CD4-positive, alpha-beta T cell (primary cell): ENCODE results near the gene KMT2C. TPM values are rescaled to one million over a fixed set of nuclear protein-coding genes. Genes with fewer than 3 reads are reported as not detected.

Experiments
- ATAC-seq: fragments of 200-7000 bp; cut with Tn5 transposase; one replicate; pipeline ENCODE4 v1.10.0; 2022; ENCODE audit warnings: mild to moderate bottlenecking; ENCODE audit not compliant: poor library complexity
- CTCF ChIA-PET: fragments of 350-600 bp; sonication (Branson Sonifier 250); formaldehyde crosslinking; loops from one replicate; lab custom pipeline; 2021; ENCODE audit warnings: antibody characterized with exemption, inconsistent platforms; lab: Charles Lee
- POLR2A ChIA-PET: fragments of 350-600 bp; sonication (Branson Sonifier 250); formaldehyde crosslinking; loops from one replicate; lab custom pipeline; 2021; ENCODE audit warnings: antibody characterized with exemption, inconsistent platforms; lab: Charles Lee
- DNase-seq, 14 experiments: peaks; one replicate each; pipeline ENCODE4 v3.0.0-alpha.2; 2013 to 2020; ENCODE audit warnings: mixed read lengths in 2 of 14
- H3K27ac ChIP-seq, 2 donors: one replicate each; pipeline versions ENCODE4 v1.5.1 to v1.7.0; 2013; ENCODE audit warnings: low read length in 2 of 2, low read depth in 1 of 2, mild to moderate bottlenecking in 1 of 2
- H3K27me3 ChIP-seq, 2 experiments: 1 replicate in 1 of 2; 2 replicates in 1 of 2; pipeline versions ENCODE4 v1.6.1 to v1.7.0; 2013; ENCODE audit warnings: low read length in 2 of 2, control low read depth in 1 of 2, mild to moderate bottlenecking in 1 of 2, moderate library complexity in 1 of 2; ENCODE audit not compliant: insufficient read depth in 2 of 2, control insufficient read depth in 1 of 2
- H3K36me3 ChIP-seq: one replicate; pipeline ENCODE4 v1.6.1; 2013; ENCODE audit warnings: low read length, control low read depth; ENCODE audit not compliant: insufficient read depth
- H3K4me1 ChIP-seq: one replicate; pipeline ENCODE4 v1.6.1; 2013; ENCODE audit warnings: low read length, control low read depth; ENCODE audit not compliant: insufficient read depth
- H3K4me3 ChIP-seq: one replicate; pipeline ENCODE4 v1.5.1; 2013; ENCODE audit warnings: mild to moderate bottlenecking, low read length, moderate library complexity
- H3K9me3 ChIP-seq, 2 experiments: 1 replicate in 1 of 2; 2 replicates in 1 of 2; pipeline versions ENCODE4 v1.6.1 to v1.7.0; 2013; ENCODE audit warnings: low read length in 2 of 2, mild to moderate bottlenecking in 2 of 2, control low read depth in 1 of 2, moderate library complexity in 1 of 2; ENCODE audit not compliant: control insufficient read depth in 1 of 2, insufficient read depth in 1 of 2
- H3K27ac Mint-ChIP-seq: one replicate; pipeline ENCODE4 v1.8.0; 2020; ENCODE audit warnings: mixed read lengths
- H3K27me3 Mint-ChIP-seq: one replicate; pipeline ENCODE4 v1.8.0; 2021; ENCODE audit warnings: mixed read lengths
- H3K36me3 Mint-ChIP-seq: one replicate; pipeline ENCODE4 v1.8.0; 2021; ENCODE audit warnings: low read depth, mixed read lengths
- H3K4me1 Mint-ChIP-seq: one replicate; pipeline ENCODE4 v1.8.0; 2021; ENCODE audit warnings: low read depth, mixed read lengths
- H3K4me3 Mint-ChIP-seq: one replicate; pipeline ENCODE4 v1.8.0; 2020; ENCODE audit warnings: mild to moderate bottlenecking, mixed read lengths
- H3K9me3 Mint-ChIP-seq: one replicate; pipeline ENCODE4 v1.8.0; 2020; ENCODE audit warnings: mixed read lengths
- intact Hi-C, 2 experiments: fragments of 100-400 bp; cut with DNase I in 1 of 2; cut with micrococcal nuclease in 1 of 2; formaldehyde crosslinking; loops; one replicate each; pipeline versions ENCODE4 v1.15.1 to v1.9.0; 2023 to 2025; cut with DNase I, micrococcal nuclease
- total RNA-seq, 174 experiments: library from RNA in 2 of 174; stranded (reverse) in 2 of 174; gene quantifications; one replicate each; pipeline ENCODE4 v1.2.3 and lab custom pipeline; 2021 to 2026
- TF ChIP-seq, protein P1 (sequence below): fragments of 200-600 bp; IDR thresholded peaks from one replicate; pipeline ENCODE4 v1.8.0; 2022; ENCODE audit warnings: antibody characterized with exemption, mild to moderate bottlenecking

The KMT2C gene
- total RNA-seq, 2 experiments from 2014 or later = 113 to 118 TPM

DNA sequence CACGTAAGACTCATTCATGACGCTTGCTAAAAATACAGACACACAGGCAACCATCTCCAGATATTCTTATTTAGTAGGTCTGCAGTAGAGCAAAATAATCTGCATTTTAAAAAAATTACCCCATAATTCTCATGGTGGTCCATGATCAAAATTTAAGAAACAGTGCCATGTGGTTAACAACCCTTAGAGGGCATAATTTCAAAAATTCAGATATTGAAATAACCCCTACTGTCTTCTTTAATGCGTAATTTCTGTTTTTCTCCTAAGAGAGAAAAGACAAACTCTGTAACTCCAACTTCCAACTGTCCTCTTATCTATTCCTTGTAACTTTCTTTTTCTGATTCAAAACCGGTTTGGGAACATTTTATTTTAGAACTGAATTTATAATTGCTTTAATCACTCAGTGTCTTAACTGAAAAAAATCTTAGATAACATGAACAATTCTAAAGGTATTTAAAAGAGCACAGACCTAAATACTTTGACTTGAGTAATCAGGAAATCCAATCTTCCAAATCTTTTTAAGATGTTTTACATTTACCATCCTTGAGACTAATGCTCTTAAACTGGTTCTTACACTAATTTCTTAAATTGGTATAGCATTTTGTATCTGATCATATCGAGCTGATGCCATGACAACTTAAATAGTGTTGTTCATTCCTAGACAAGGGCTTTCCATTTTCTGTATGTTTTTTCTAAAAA, 262.3 kb downstream of the KMT2C start:
- no peak overlapping the region for H3K4me3 Mint-ChIP-seq
- Histone ChIP-seq H3K36me3 (peaks cover 65% of the 10 kb centered on the region), H3K27ac (no peak overlapping the region), H3K9me3 (no peaks in the 10 kb centered on the region), H3K27me3 (no peaks in the 10 kb centered on the region), H3K4me1 (no peaks in the 10 kb centered on the region), H3K4me3 (no peak overlapping the region)
- H3K27ac Mint-ChIP-seq = no peak overlapping the region
- intact Hi-C loops = no loop called here
- POLR2A ChIA-PET = no interaction called here
- H3K9me3 Mint-ChIP-seq = no peaks in the 10 kb centered on the region
- H3K4me1 Mint-ChIP-seq = no peaks in the 10 kb centered on the region
- DNase-seq (no peak), ATAC-seq (no peak)
- CTCF ChIA-PET = no interaction called here
- H3K27me3 Mint-ChIP-seq = no peaks in the 10 kb centered on the region
- peaks cover 81% of the 10 kb centered on the region for H3K36me3 Mint-ChIP-seq
- TF ChIP-seq, protein P1, sequence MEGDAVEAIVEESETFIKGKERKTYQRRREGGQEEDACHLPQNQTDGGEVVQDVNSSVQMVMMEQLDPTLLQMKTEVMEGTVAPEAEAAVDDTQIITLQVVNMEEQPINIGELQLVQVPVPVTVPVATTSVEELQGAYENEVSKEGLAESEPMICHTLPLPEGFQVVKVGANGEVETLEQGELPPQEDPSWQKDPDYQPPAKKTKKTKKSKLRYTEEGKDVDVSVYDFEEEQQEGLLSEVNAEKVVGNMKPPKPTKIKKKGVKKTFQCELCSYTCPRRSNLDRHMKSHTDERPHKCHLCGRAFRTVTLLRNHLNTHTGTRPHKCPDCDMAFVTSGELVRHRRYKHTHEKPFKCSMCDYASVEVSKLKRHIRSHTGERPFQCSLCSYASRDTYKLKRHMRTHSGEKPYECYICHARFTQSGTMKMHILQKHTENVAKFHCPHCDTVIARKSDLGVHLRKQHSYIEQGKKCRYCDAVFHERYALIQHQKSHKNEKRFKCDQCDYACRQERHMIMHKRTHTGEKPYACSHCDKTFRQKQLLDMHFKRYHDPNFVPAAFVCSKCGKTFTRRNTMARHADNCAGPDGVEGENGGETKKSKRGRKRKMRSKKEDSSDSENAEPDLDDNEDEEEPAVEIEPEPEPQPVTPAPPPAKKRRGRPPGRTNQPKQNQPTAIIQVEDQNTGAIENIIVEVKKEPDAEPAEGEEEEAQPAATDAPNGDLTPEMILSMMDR = no peak

- Mint-ChIP-seq H3K9me3 (no peaks in the 10 kb centered on the region), H3K36me3 (peaks cover 87% of the 10 kb centered on the region), H3K4me1 (peaks cover 12% of the 10 kb centered on the region), H3K27ac (peak overlapping the region; percentile 51), H3K4me3 (no peak overlapping the region), H3K27me3 (no peaks in the 10 kb centered on the region)
- intact Hi-C loops = no loop called here
- TF ChIP-seq, protein P1 = no peak
- CTCF ChIA-PET = no interaction called here
- no peaks in the 10 kb centered on the region for H3K4me1 ChIP-seq
- H3K9me3 ChIP-seq = no peaks in the 10 kb centered on the region
- no peak for ATAC-seq
- peaks cover 72% of the 10 kb centered on the region for H3K36me3 ChIP-seq
- DNase-seq = no peak
- H3K27ac ChIP-seq = no peak overlapping the region
- H3K4me3 ChIP-seq = no peak overlapping the region
- no peaks in the 10 kb centered on the region for H3K27me3 ChIP-seq
- POLR2A ChIA-PET = no interaction called here
Measured at GRCh38 chr7:152162287-152162686, 273.5 kb downstream of the KMT2C start.

GRCh38 chr7:152161171-152161570, 274.6 kb downstream of the KMT2C start:
- Mint-ChIP-seq H3K4me3 (no peak overlapping the region), H3K27ac (no peak overlapping the region), H3K36me3 (peaks cover 87% of the 10 kb centered on the region), H3K9me3 (no peaks in the 10 kb centered on the region), H3K27me3 (no peaks in the 10 kb centered on the region), H3K4me1 (peaks cover 12% of the 10 kb centered on the region)
- no peaks in the 10 kb centered on the region for H3K27me3 ChIP-seq
- intact Hi-C loops = no loop called here
- ChIA-PET POLR2A (no interaction called here), CTCF (no interaction called here)
- TF ChIP-seq, protein P1 = no peak
- H3K36me3 ChIP-seq = peaks cover 73% of the 10 kb centered on the region
- H3K9me3 ChIP-seq = no peaks in the 10 kb centered on the region
- no peak overlapping the region for H3K4me3 ChIP-seq
- no peak overlapping the region for H3K27ac ChIP-seq
- DNase-seq (no peak), ATAC-seq (no peak)
- H3K4me1 ChIP-seq = no peaks in the 10 kb centered on the region
